Measurements from ENCODE around the gene SERAC1.

The SERAC1 gene

GRCh38 chr6:158165919-158166416 lies 2.1 kb downstream of the SERAC1 start:
- H3K4me2 ChIP-seq (ENCODE audit: low read length): no peak overlapping the region
- no peak overlapping the region for H3K9ac ChIP-seq
- no peak for TF ChIP-seq CTCF (IDR thresholded peaks at IDR 0.05)
- no peak overlapping the region for H3K27ac ChIP-seq
- H3K4me3 ChIP-seq (ENCODE audit: low read depth, low read length): no peak overlapping the region
- no peak overlapping the region for H2AFZ ChIP-seq
- H3K36me3 ChIP-seq (ENCODE audit: control insufficient read depth, insufficient read depth, low read length): no peaks in the 10 kb centered on the region
- H3K4me1 ChIP-seq: no peaks in the 10 kb centered on the region
- peaks cover 3% of the 10 kb centered on the region for H3K79me2 ChIP-seq
- H3K9me3 ChIP-seq (ENCODE audit: control insufficient read depth, low read length): no peaks in the 10 kb centered on the region
- H3K27me3 ChIP-seq (ENCODE audit: control insufficient read depth, insufficient read depth, low read length): no peaks in the 10 kb centered on the region

GRCh38 chr6:158164579-158165170 lies 3.4 kb downstream of the SERAC1 start:
- H3K4me3 ChIP-seq (ENCODE audit: low read depth, low read length): no peak overlapping the region

GRCh38 chr6:158161566-158162254 lies 6.4 kb downstream of the SERAC1 start:
- Histone ChIP-seq H3K4me1 (no peaks in the 10 kb centered on the region), H3K4me3 (ENCODE audit: low read depth, low read length) (no peak overlapping the region), H3K4me2 (ENCODE audit: low read length) (no peak overlapping the region), H3K9ac (no peak overlapping the region), H2AFZ (no peak overlapping the region), H3K27me3 (ENCODE audit: control insufficient read depth, insufficient read depth, low read length) (no peaks in the 10 kb centered on the region), H3K36me3 (ENCODE audit: control insufficient read depth, insufficient read depth, low read length) (no peaks in the 10 kb centered on the region), H3K27ac (no peak overlapping the region), H3K9me3 (ENCODE audit: control insufficient read depth, low read length) (no peaks in the 10 kb centered on the region), H3K79me2 (no peaks in the 10 kb centered on the region)
- no peak for TF ChIP-seq CTCF (IDR thresholded peaks at IDR 0.05)

More at GRCh38 chr6:158164579-158165170, 3.4 kb downstream of the SERAC1 start:
- TF ChIP-seq CTCF (IDR thresholded peaks at IDR 0.05): no peak
- Histone ChIP-seq H3K36me3 (ENCODE audit: control insufficient read depth, insufficient read depth, low read length) (no peaks in the 10 kb centered on the region), H3K9ac (no peak overlapping the region), H3K27me3 (ENCODE audit: control insufficient read depth, insufficient read depth, low read length) (no peaks in the 10 kb centered on the region), H3K79me2 (peaks cover 3% of the 10 kb centered on the region), H3K27ac (no peak overlapping the region), H3K4me1 (no peaks in the 10 kb centered on the region), H3K4me2 (ENCODE audit: low read length) (no peak overlapping the region), H3K9me3 (ENCODE audit: control insufficient read depth, low read length) (no peaks in the 10 kb centered on the region), H2AFZ (no peak overlapping the region)

- no peak overlapping the region for H3K4me2 ChIP-seq (ENCODE audit: low read length)
- H3K9me3 ChIP-seq (ENCODE audit: control insufficient read depth, low read length): no peaks in the 10 kb centered on the region
- no peak for TF ChIP-seq CTCF (IDR thresholded peaks at IDR 0.05)
- no peak overlapping the region for H3K4me3 ChIP-seq (ENCODE audit: low read depth, low read length)
- H3K9ac ChIP-seq: no peak overlapping the region
- no peaks in the 10 kb centered on the region for H3K79me2 ChIP-seq
- H3K27me3 ChIP-seq (ENCODE audit: control insufficient read depth, insufficient read depth, low read length): no peaks in the 10 kb centered on the region
- no peaks in the 10 kb centered on the region for H3K4me1 ChIP-seq
- H3K27ac ChIP-seq: no peak overlapping the region
- H3K36me3 ChIP-seq (ENCODE audit: control insufficient read depth, insufficient read depth, low read length): no peaks in the 10 kb centered on the region
- no peak overlapping the region for H2AFZ ChIP-seq
Observed at GRCh38 chr6:158160932-158161539, 7.0 kb downstream of the SERAC1 start.
